ENCODE measurements around the gene ACSL3. TPM values are rescaled to one million over a fixed set of nuclear protein-coding genes. Genes with fewer than 3 reads are reported as not detected.

ACSL3 gene
- total and polyA plus RNA-seq, 12 donors = 11.0 to 130 (median 70.6) TPM

DNA sequence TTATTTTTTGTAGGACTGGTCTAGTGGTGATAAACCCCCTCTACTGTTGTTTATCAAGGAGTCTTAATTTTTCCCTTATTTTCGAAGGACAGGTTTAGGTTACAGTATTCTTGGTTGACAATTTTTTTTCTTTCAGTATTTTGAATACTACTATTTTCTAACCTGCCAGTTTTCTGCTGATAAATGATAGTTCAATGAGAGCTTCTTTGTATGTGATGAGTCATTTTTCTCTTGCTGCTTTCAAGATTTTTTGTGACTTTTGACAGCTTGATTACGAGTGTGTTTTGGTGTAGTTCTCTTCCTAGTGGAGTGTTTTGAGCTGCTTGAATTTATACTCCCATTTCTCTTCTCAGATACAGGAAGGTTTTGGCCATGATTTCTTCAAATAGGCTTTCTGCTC, 77.5 kb downstream of the ACSL3 start:
- H3K27ac ChIP-seq = no peak overlapping the region
- intact Hi-C loops (cut with DNase I) = no loop called here
- peaks cover 0 to 9% (median 4%) of the 10 kb centered on the region in 3 donors for H3K9me3 ChIP-seq (replicated peaks in 1 of 3)
- DNase-seq = no peak
- no peak for TF ChIP-seq POLR2A (IDR thresholded peaks at IDR 0.05)
- TF ChIP-seq, protein P1, sequence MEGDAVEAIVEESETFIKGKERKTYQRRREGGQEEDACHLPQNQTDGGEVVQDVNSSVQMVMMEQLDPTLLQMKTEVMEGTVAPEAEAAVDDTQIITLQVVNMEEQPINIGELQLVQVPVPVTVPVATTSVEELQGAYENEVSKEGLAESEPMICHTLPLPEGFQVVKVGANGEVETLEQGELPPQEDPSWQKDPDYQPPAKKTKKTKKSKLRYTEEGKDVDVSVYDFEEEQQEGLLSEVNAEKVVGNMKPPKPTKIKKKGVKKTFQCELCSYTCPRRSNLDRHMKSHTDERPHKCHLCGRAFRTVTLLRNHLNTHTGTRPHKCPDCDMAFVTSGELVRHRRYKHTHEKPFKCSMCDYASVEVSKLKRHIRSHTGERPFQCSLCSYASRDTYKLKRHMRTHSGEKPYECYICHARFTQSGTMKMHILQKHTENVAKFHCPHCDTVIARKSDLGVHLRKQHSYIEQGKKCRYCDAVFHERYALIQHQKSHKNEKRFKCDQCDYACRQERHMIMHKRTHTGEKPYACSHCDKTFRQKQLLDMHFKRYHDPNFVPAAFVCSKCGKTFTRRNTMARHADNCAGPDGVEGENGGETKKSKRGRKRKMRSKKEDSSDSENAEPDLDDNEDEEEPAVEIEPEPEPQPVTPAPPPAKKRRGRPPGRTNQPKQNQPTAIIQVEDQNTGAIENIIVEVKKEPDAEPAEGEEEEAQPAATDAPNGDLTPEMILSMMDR (IDR thresholded peaks at IDR 0.05) = no peak
- H3K36me3 ChIP-seq (replicated peaks in 1 of 2) = peaks cover 0 to 40% of the 10 kb centered on the region in 2 donors
- 92 to 98% (median 96%) methylated on average over 2 of the region's 2 CpGs for WGBS, 4 donors
- no peak overlapping the region for H3K4me3 ChIP-seq
- H3K27me3 ChIP-seq = no peaks in the 10 kb centered on the region
- no peaks in the 10 kb centered on the region for H3K4me1 ChIP-seq (replicated peaks in 1 of 2)

DNA sequence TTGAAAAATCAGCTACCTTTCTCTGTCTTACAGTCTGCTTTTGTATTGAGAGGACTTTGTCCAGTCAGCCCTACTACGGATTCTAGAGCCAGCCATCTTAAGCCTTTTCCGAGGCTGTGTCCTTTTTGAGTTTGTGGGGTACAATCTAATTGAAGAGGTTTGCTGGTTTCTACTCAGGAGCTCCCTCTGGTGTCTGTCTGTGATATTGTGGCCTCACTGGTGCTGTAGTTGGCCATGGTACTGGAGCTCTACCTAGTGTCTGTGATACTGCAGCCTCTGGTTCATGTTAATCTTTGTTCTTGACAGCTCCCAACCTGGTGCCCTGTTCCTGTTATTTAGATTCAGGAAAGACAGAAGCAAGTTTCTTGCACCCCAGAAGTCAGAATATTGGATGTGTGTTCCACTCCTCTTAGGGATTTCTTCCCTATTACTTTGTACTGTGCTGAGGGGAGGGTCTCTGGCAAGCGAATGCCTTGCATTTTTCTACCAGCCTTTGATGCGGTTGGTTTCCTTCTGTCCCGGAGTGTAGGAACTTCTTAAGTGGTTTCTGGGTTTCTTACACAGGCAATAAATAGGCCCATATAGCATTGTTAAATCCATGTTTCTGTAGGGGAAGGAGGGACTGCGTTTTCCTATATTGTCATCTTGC, 78.5 kb downstream of the ACSL3 start:
- Histone ChIP-seq H3K27ac (no peak overlapping the region), H3K4me3 (no peak overlapping the region), H3K9me3 (replicated peaks in 1 of 3) (peaks cover 0 to 9% (median 4%) of the 10 kb centered on the region in 3 donors), H3K27me3 (no peaks in the 10 kb centered on the region), H3K36me3 (replicated peaks in 1 of 2) (peaks cover 0 to 30% of the 10 kb centered on the region in 2 donors), H3K4me1 (replicated peaks in 1 of 2) (no peaks in the 10 kb centered on the region)
- TF ChIP-seq POLR2A (IDR thresholded peaks at IDR 0.05) = no peak
- TF ChIP-seq, protein P1 (IDR thresholded peaks at IDR 0.05) = peak in 5 of 6 experiments; percentile 26 to 52 (median 44)
- 89 to 97% (median 92%) methylated on average over 6 of the region's 6 CpGs for WGBS, 4 donors
- peak in 6 of 7 donors; percentile 20 to 66 (median 32) for DNase-seq
- intact Hi-C loops (cut with DNase I) = no loop called here

DNA sequence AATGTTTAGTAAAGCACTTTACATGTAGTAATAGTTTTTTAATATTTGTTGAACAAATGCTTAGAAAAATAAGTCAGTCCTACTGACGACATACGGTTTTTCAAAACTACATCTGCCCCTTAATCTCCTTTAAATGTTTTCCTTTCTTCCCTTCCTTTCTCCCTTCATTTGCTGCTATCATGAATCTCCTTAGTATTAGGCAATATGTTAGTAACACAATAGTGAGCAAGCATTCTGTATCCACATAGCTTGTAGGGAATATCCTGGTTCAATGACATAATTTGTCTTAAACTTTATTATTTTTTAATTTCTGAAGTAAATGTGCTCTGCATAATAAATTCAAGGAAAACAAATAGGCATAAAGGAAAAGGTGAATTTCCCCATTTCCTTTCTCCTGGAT, 79.1 kb downstream of the ACSL3 start:
- peaks cover 0 to 9% (median 4%) of the 10 kb centered on the region in 3 donors for H3K9me3 ChIP-seq (replicated peaks in 1 of 3)
- no peak for DNase-seq
- WGBS, 4 donors = 95 to 97% (median 96%) methylated on average over 2 of the region's 2 CpGs
- H3K27me3 ChIP-seq = no peaks in the 10 kb centered on the region
- H3K4me3 ChIP-seq = no peak overlapping the region
- intact Hi-C loops (cut with DNase I) = no loop called here
- H3K4me1 ChIP-seq (replicated peaks in 1 of 2) = no peaks in the 10 kb centered on the region
- TF ChIP-seq POLR2A (IDR thresholded peaks at IDR 0.05) = no peak
- TF ChIP-seq, protein P1 (IDR thresholded peaks at IDR 0.05) = no peak
- peaks cover 0 to 23% of the 10 kb centered on the region in 2 donors for H3K36me3 ChIP-seq (replicated peaks in 1 of 2)
- H3K27ac ChIP-seq = no peak overlapping the region

DNA sequence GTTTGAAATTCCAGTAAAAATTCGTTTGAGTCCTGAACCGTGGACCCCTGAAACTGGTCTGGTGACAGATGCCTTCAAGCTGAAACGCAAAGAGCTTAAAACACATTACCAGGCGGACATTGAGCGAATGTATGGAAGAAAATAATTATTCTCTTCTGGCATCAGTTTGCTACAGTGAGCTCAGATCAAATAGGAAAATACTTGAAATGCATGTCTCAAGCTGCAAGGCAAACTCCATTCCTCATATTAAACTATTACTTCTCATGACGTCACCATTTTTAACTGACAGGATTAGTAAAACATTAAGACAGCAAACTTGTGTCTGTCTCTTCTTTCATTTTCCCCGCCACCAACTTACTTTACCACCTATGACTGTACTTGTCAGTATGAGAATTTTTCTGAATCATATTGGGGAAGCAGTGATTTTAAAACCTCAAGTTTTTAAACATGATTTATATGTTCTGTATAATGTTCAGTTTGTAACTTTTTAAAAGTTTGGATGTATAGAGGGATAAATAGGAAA, 80.7 kb downstream of the ACSL3 start:
- TF ChIP-seq, protein P1 (IDR thresholded peaks at IDR 0.05) = no peak
- TF ChIP-seq POLR2A (IDR thresholded peaks at IDR 0.05) = no peak
- Histone ChIP-seq H3K4me3 (no peak overlapping the region), H3K36me3 (replicated peaks in 1 of 2) (peaks cover 0 to 7% of the 10 kb centered on the region in 2 donors), H3K9me3 (replicated peaks in 1 of 3) (peaks cover 0 to 9% (median 4%) of the 10 kb centered on the region in 3 donors), H3K27me3 (no peaks in the 10 kb centered on the region), H3K27ac (no peak overlapping the region), H3K4me1 (replicated peaks in 1 of 2) (no peaks in the 10 kb centered on the region)
- DNase-seq = no peak
- intact Hi-C loops (cut with DNase I) = no loop called here
- 94 to 96% (median 95%) methylated on average over 7 of the region's 7 CpGs for WGBS, 4 donors
